GM10266 (cell line): ENCODE data around the gene LSAMP.
"Not testable (repeated sequence)": the region's sequence is repeated elsewhere in the genome, so short reads cannot be mapped to it uniquely, and the experiment has no call there.

Source experiments
- DNase-seq: peaks from one replicate; pipeline ENCODE4 v3.0.0; 2012; ENCODE audit errors: extremely low spot score
- TF ChIP-seq, protein P1 (sequence below): IDR thresholded peaks from 2 replicates; pipeline ENCODE4 v1.5.1; 2012; ENCODE audit warnings: mild to moderate bottlenecking, low read depth; ENCODE audit not compliant: control insufficient read depth, insufficient read depth; ENCODE audit errors: missing control alignments

The LSAMP gene

GRCh38 chr3:115792206-115792955 lies 652.9 kb downstream of the LSAMP start:
- no peak for DNase-seq
- TF ChIP-seq, protein P1, sequence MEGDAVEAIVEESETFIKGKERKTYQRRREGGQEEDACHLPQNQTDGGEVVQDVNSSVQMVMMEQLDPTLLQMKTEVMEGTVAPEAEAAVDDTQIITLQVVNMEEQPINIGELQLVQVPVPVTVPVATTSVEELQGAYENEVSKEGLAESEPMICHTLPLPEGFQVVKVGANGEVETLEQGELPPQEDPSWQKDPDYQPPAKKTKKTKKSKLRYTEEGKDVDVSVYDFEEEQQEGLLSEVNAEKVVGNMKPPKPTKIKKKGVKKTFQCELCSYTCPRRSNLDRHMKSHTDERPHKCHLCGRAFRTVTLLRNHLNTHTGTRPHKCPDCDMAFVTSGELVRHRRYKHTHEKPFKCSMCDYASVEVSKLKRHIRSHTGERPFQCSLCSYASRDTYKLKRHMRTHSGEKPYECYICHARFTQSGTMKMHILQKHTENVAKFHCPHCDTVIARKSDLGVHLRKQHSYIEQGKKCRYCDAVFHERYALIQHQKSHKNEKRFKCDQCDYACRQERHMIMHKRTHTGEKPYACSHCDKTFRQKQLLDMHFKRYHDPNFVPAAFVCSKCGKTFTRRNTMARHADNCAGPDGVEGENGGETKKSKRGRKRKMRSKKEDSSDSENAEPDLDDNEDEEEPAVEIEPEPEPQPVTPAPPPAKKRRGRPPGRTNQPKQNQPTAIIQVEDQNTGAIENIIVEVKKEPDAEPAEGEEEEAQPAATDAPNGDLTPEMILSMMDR = no peak

DNA sequence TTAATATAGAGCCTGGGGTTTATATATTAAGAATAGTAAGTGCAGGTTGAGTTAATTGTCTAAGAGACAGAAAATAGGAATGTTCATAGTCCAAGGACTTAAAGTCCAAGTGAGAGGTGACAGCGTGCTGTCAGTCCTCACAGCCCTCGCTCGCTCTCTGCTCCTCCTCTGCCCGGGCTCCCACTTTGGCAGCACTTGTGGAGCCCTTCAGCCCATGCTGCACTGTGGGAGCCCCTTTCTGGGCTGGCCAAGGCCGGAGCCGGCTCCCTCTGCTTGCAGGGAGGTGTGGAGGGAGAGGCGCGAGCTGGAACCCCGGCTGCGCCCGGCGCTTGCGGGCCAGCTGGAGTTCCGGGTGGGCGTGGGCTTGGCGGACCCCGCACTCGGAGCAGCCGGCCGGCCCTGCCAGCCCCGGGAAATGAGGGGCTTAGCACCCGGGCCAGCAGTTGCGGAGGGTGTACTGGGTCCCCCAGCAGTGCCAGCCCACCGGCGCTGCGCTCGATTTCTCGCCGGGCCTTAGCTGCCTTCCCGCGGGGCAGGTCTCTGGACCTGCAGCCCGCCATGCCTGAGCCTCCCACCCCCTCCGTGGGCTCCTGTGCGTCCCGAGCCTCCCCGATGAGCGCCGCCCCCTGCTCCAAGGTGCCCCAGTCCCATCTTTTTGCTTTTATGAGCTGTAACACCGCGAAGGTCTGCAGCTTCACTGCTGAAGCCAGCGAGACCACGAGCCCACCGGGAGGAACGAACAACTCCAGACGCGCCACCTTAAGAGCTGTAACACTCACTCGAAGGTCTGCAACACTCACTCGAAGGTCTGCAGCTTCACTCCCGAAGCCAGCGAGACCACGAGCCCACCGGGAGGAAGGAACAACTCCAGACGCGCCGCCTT lies 653.8 kb downstream of the LSAMP start:
- not testable (repeated sequence) for DNase-seq

DNA sequence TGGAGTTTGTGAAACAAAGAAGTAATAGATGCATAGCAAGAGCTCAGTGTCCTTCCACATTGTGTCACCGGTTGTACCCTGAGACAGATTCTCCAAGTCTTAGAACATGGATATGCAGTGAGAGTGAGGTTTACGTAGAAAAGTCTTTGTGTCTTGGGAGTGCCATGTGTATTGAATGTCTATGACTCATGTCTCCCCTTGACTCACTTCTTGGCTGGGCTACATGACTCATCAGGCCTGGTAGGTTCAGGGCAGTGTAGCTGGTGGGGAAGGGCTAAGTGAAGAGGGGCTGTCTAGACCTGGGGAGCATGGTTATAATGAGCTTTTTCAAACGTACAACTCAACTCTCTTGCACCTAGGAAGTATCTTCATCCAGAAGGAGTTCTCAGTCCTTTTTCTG lies 654.5 kb downstream of the LSAMP start:
- TF ChIP-seq, protein P1 = no peak
- DNase-seq = no peak

DNA sequence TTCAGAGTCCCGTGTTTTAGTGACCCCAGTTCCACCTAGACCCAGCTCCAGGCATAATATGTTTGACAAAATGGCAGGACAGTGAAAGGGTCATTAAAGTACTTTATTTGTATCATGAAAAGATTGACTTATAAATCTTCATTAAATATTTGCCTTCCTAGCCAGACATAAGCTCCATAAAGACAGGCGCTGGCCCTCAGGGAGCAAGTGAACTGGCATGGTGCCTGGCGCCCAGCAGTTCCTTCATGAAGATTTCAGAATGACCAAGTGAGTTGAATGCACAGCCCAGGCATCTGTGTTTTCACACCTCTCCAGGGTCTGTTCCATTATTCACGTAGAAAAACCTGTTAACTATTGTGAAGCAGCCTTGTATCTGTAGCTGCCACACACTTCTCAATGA lies 655.8 kb downstream of the LSAMP start:
- DNase-seq = no peak
- TF ChIP-seq, protein P1 = no peak

GRCh38 chr3:115788921-115789470 lies 656.3 kb downstream of the LSAMP start:
- DNase-seq = no peak
- TF ChIP-seq, protein P1 = no peak

DNA sequence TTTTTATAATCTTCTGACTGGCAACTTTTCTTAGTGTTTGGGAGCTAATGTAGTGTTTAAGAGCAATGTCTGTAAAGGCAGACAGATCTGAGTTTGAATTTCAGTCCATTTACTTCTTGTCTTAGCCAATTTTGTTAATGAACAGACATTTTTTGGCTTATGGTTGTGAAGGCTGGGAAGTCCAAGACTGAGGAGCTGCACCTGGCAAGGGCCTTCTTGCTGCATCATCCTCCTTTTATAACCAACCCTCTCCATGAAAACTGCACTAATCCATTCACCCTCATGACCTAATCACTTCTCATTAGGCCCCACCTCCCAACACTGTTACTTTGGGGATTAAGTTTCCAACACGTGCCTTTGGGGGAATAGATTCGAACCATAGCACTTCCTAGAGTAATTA lies 657.5 kb downstream of the LSAMP start:
- TF ChIP-seq, protein P1 = no peak
- DNase-seq = no peak

- TF ChIP-seq, protein P1 = no peak
- DNase-seq = no peak
Observed at GRCh38 chr3:115785782-115786181, 659.5 kb downstream of the LSAMP start.
